Ectodermal cell (in vitro differentiated cells): ENCODE data around the gene NXPH1. TPM values are rescaled to one million over a fixed set of nuclear protein-coding genes. Genes with fewer than 3 reads are reported as not detected.
A peak's percentile ranks its signal among the peaks of the same experiment; 100 is the strongest.

Experiments used
- H3K27ac ChIP-seq: 2 replicates; pipeline ENCODE4 v1.7.0; 2013; ENCODE audit warnings: mild to moderate bottlenecking, low read depth, low read length; ENCODE audit not compliant: insufficient read depth, poor library complexity, severe bottlenecking
- H3K27me3 ChIP-seq: 2 replicates; pipeline ENCODE4 v1.7.0; 2013; ENCODE audit warnings: mild to moderate bottlenecking, low read length; ENCODE audit not compliant: insufficient read depth, control insufficient read depth, poor library complexity, severe bottlenecking
- H3K36me3 ChIP-seq: one replicate; pipeline ENCODE4 v1.7.0; 2013; ENCODE audit warnings: low read length; ENCODE audit not compliant: control insufficient read depth, insufficient read depth
- H3K4me1 ChIP-seq: one replicate; pipeline ENCODE4 v1.7.0; 2013; ENCODE audit warnings: low read length; ENCODE audit not compliant: control insufficient read depth, insufficient read depth
- H3K4me3 ChIP-seq: 2 replicates; pipeline ENCODE4 v1.7.0; 2013; ENCODE audit warnings: low read depth, low read length, control low read depth; ENCODE audit not compliant: insufficient read depth
- H3K9me3 ChIP-seq: 2 replicates; pipeline ENCODE4 v1.7.0; 2013; ENCODE audit warnings: mild to moderate bottlenecking, low read length, moderate library complexity; ENCODE audit not compliant: control insufficient read depth
- WGBS, 2 experiments: methylation state at CpG; one replicate each; pipeline ENCODE4 v1.1.7; 2013; ENCODE audit warnings: missing lambda C conversion rate in 2 of 2; 5-methylcytosine and 5-hydroxymethylcytosine counted together
- polyA plus RNA-seq, 4 experiments: library from polyadenylated mRNA; stranded (reverse); fragments of 50-300 nt; gene quantifications; one replicate each; pipeline ENCODE4 v1.2.3, GENCODE V29; 2013

The NXPH1 gene
- not detected for polyA plus RNA-seq (2013, experiment 1 of 4)
- not detected for polyA plus RNA-seq (2013, experiment 2 of 4)
- polyA plus RNA-seq (2013, experiment 3 of 4): not detected
- not detected for polyA plus RNA-seq (2013, experiment 4 of 4)

- 0% methylated on average over 71 of the region's 71 CpGs for WGBS, 2 experiments
- Histone ChIP-seq H3K27ac (no peak within 1 kb of the TSS), H3K27me3 (peaks cover 88% of the 10 kb centered on the region), H3K36me3 (no peaks in the 10 kb centered on the region), H3K4me3 (peak within 1 kb of the TSS; percentile 22), H3K4me1 (peaks cover 8% of the 10 kb centered on the region), H3K9me3 (no peaks in the 10 kb centered on the region)
Observed at GRCh38 chr7:8433477-8434289, at the start of gene NXPH1. NXPH1 (plus strand) TSS chr7:8433609.

- Histone ChIP-seq H3K4me1 (no peaks in the 10 kb centered on the region), H3K27me3 (no peaks in the 10 kb centered on the region), H3K9me3 (no peaks in the 10 kb centered on the region), H3K27ac (no peak overlapping the region), H3K36me3 (no peaks in the 10 kb centered on the region), H3K4me3 (no peak overlapping the region)
- 70% methylated on average over 4 of the region's 4 CpGs for WGBS, 2 experiments
Observed at GRCh38 chr7:8384901-8385300, 48.5 kb upstream of the NXPH1 start.

GRCh38 chr7:8386926-8387550 is 46.4 kb upstream of the NXPH1 start:
- 93 to 94% methylated on average over 5 of the region's 5 CpGs for WGBS, 2 experiments
- Histone ChIP-seq H3K9me3 (no peaks in the 10 kb centered on the region), H3K4me1 (no peaks in the 10 kb centered on the region), H3K36me3 (no peaks in the 10 kb centered on the region), H3K27me3 (no peaks in the 10 kb centered on the region), H3K4me3 (no peak overlapping the region), H3K27ac (no peak overlapping the region)

- Histone ChIP-seq H3K4me1 (no peaks in the 10 kb centered on the region), H3K4me3 (no peak overlapping the region), H3K27me3 (no peaks in the 10 kb centered on the region), H3K27ac (no peak overlapping the region), H3K9me3 (no peaks in the 10 kb centered on the region), H3K36me3 (no peaks in the 10 kb centered on the region)
- WGBS, 2 experiments: 90 to 91% methylated on average over 6 to 7 of the region's 7 CpGs
Observed at GRCh38 chr7:8387551-8388256, 45.7 kb upstream of the NXPH1 start.

GRCh38 chr7:8388257-8388625 is 45.2 kb upstream of the NXPH1 start:
- no peaks in the 10 kb centered on the region for H3K9me3 ChIP-seq
- H3K27ac ChIP-seq: no peak overlapping the region
- no peak overlapping the region for H3K4me3 ChIP-seq
- WGBS, 2 experiments: 96 to 100% methylated on average over 1 to 2 of the region's 2 CpGs
- no peaks in the 10 kb centered on the region for H3K4me1 ChIP-seq
- H3K27me3 ChIP-seq: no peaks in the 10 kb centered on the region
- H3K36me3 ChIP-seq: no peaks in the 10 kb centered on the region

GRCh38 chr7:8389593-8390261 is 43.7 kb upstream of the NXPH1 start:
- H3K36me3 ChIP-seq: no peaks in the 10 kb centered on the region
- H3K27ac ChIP-seq: no peak overlapping the region
- 40 to 46% methylated on average over 10 of the region's 10 CpGs for WGBS, 2 experiments
- H3K9me3 ChIP-seq: no peaks in the 10 kb centered on the region
- no peaks in the 10 kb centered on the region for H3K4me1 ChIP-seq
- H3K27me3 ChIP-seq: no peaks in the 10 kb centered on the region
- H3K4me3 ChIP-seq: no peak overlapping the region

GRCh38 chr7:8390262-8390626 is 43.2 kb upstream of the NXPH1 start:
- no peak overlapping the region for H3K4me3 ChIP-seq
- H3K4me1 ChIP-seq: no peaks in the 10 kb centered on the region
- WGBS, 2 experiments: 50 to 54% methylated on average over 3 of the region's 3 CpGs
- no peaks in the 10 kb centered on the region for H3K27me3 ChIP-seq
- H3K36me3 ChIP-seq: no peaks in the 10 kb centered on the region
- H3K27ac ChIP-seq: no peak overlapping the region
- H3K9me3 ChIP-seq: no peaks in the 10 kb centered on the region

GRCh38 chr7:8391353-8392062 is 41.9 kb upstream of the NXPH1 start:
- 80 to 87% methylated on average over 6 of the region's 6 CpGs for WGBS, 2 experiments
- no peaks in the 10 kb centered on the region for H3K27me3 ChIP-seq
- no peak overlapping the region for H3K27ac ChIP-seq
- no peaks in the 10 kb centered on the region for H3K4me1 ChIP-seq
- H3K4me3 ChIP-seq: no peak overlapping the region
- H3K9me3 ChIP-seq: no peaks in the 10 kb centered on the region
- H3K36me3 ChIP-seq: no peaks in the 10 kb centered on the region

- 89 to 91% methylated on average over 5 of the region's 5 CpGs for WGBS, 2 experiments
- H3K9me3 ChIP-seq: no peaks in the 10 kb centered on the region
- H3K4me3 ChIP-seq: no peak overlapping the region
Observed at GRCh38 chr7:8396294-8396693, 37.1 kb upstream of the NXPH1 start.

More at GRCh38 chr7:8396294-8396693, 37.1 kb upstream of the NXPH1 start:
- H3K27me3 ChIP-seq: no peaks in the 10 kb centered on the region
- H3K27ac ChIP-seq: no peak overlapping the region
- H3K36me3 ChIP-seq: no peaks in the 10 kb centered on the region
- no peaks in the 10 kb centered on the region for H3K4me1 ChIP-seq
